HepG2 (cell line): ENCODE data around the gene FAF1. TPM values are rescaled to one million over a fixed set of nuclear protein-coding genes. Genes with fewer than 3 reads are reported as not detected.

Experiments
- ATAC-seq: fragments of 200-7000 bp; cut with Tn5 transposase; 3 replicates; pipeline ENCODE4 v1.9.1; 2020; ENCODE audit warnings: mild to moderate bottlenecking, moderate library complexity
- BruUV-seq: library from RNA; stranded (reverse); fragments of 400-500 nt; replicated peaks from 2 replicates; lab custom pipeline; 2021; lab: Mats Ljungman, UMichigan
- CTCF ChIA-PET: fragments of 300-600 bp; formaldehyde crosslinking; extraction: SDS; loops from one replicate; lab custom pipeline; 2021; ENCODE audit warnings: low total read pairs, inconsistent platforms, low intra/inter-chr PET ratio; lab: Yijun Ruan, JAX
- POLR2A ChIA-PET: fragments of 350-600 bp; sonication (Branson Sonifier 250); formaldehyde crosslinking; loops from one replicate; lab custom pipeline; 2020; ENCODE audit warnings: antibody characterized with exemption, inconsistent platforms; lab: Yijun Ruan, JAX
- DNase-seq: peaks from one replicate; pipeline ENCODE4 v3.0.0-alpha.2; 2015; ENCODE audit warnings: low spot score
- FAIRE-seq: peaks from 3 replicates; lab custom pipeline; 2011; peaks lifted over from hg19 to GRCh38; lab: Jason Lieb, UNC
- H2AFZ ChIP-seq: one replicate; pipeline ENCODE4 v1.6.1; 2011; ENCODE audit warnings: low read length, inconsistent platforms
- H3K27ac ChIP-seq: fragments of 300-600 bp; 3 replicates; pipeline ENCODE4 v1.8.0; 2011; ENCODE audit warnings: mixed run types, mild to moderate bottlenecking, mixed read lengths, low read length, inconsistent platforms; ENCODE audit not compliant: insufficient read depth; ENCODE audit errors: extremely low read length
- H3K27me3 ChIP-seq, 2 experiments: fragments of 200-600 bp in 1 of 2; 2 replicates in 1 of 2; 3 replicates in 1 of 2; pipeline versions ENCODE4 v1.6.0 to v1.8.0; 2011; ENCODE audit warnings: low read length in 2 of 2, mild to moderate bottlenecking in 2 of 2, moderate library complexity in 2 of 2, inconsistent platforms in 1 of 2; ENCODE audit not compliant: insufficient read depth in 2 of 2, control insufficient read depth in 1 of 2
- H3K36me3 ChIP-seq, 2 experiments: fragments of 200-600 bp in 1 of 2; replicated peaks in 1 of 2; 2 replicates in 1 of 2; 3 replicates in 1 of 2; pipeline versions ENCODE4 v1.5.1 to v1.8.0; 2011; ENCODE audit warnings: low read length in 2 of 2, inconsistent platforms in 1 of 2; ENCODE audit not compliant: insufficient read depth in 2 of 2, control insufficient read depth in 1 of 2
- H3K4me1 ChIP-seq: 2 replicates; pipeline ENCODE4 v1.5.1; 2012; ENCODE audit warnings: low read length, inconsistent platforms; ENCODE audit not compliant: insufficient read depth
- H3K4me2 ChIP-seq: 2 replicates; pipeline ENCODE4 v1.6.0; 2011; ENCODE audit warnings: low read depth, low read length, inconsistent platforms
- H3K4me3 ChIP-seq, 3 experiments: fragments of 200-600 bp in 1 of 3; sonication (generic), shearing (Covaris generic) in 1 of 3; replicated peaks in 1 of 3; 2 replicates each; pipeline ENCODE4 v1.5.1; 2011 to 2016; ENCODE audit warnings: low read length in 3 of 3, inconsistent platforms in 2 of 3, low read depth in 2 of 3, mild to moderate bottlenecking in 2 of 3, control low read depth in 1 of 3, mixed read lengths in 1 of 3; ENCODE audit not compliant: insufficient read depth in 1 of 3
- H3K79me2 ChIP-seq: one replicate; pipeline ENCODE4 v1.6.1; 2011; ENCODE audit warnings: low read length, inconsistent platforms; ENCODE audit not compliant: insufficient read depth
- H3K9ac ChIP-seq: 2 replicates; pipeline ENCODE4 v1.6.0; 2011; ENCODE audit warnings: mild to moderate bottlenecking, low read depth, low read length, inconsistent platforms; ENCODE audit not compliant: insufficient read depth
- H3K9me3 ChIP-seq: 2 replicates; pipeline ENCODE4 v1.5.1; 2012; ENCODE audit warnings: mild to moderate bottlenecking, low read length
- H4K20me1 ChIP-seq: 2 replicates; pipeline ENCODE4 v1.6.0; 2011; ENCODE audit warnings: inconsistent platforms, mild to moderate bottlenecking, low read length, moderate library complexity; ENCODE audit not compliant: insufficient read depth
- CEBPB ChIP-seq: IDR thresholded peaks from 2 replicates; pipeline ENCODE4 v1.6.1; 2011; ENCODE audit warnings: low read depth, low read length, improper control_type of control experiment, borderline replicate concordance
- DMAP1 ChIP-seq: IDR thresholded peaks from 2 replicates; pipeline ENCODE4 v1.6.1; 2016
- FOXM1 ChIP-seq: sonication (generic); formaldehyde crosslinking; IDR thresholded peaks from 2 replicates; pipeline ENCODE4 v1.5.0; 2020; ENCODE audit warnings: missing genetic modification reagents
- HIC2 ChIP-seq: sonication (generic); formaldehyde crosslinking; IDR thresholded peaks from 2 replicates; pipeline ENCODE4 v1.9.0; 2022; ENCODE audit warnings: low read depth, missing genetic modification reagents
- HNRNPUL1 ChIP-seq: fragments of 200-400 bp; formaldehyde crosslinking; IDR thresholded peaks from 2 replicates; pipeline ENCODE4 v1.6.1; 2017; ENCODE audit warnings: low read depth, mild to moderate bottlenecking, low read length, moderate library complexity
- LRRFIP1 ChIP-seq: sonication (generic); formaldehyde crosslinking; conservative IDR thresholded peaks from 2 replicates; pipeline ENCODE4 v1.4.0; 2020; ENCODE audit warnings: missing genetic modification reagents
- MLLT10 ChIP-seq: sonication (generic); formaldehyde crosslinking; IDR thresholded peaks from 2 replicates; pipeline ENCODE4 v1.4.0; 2020; ENCODE audit warnings: missing genetic modification reagents
- RARG ChIP-seq: sonication (generic); formaldehyde crosslinking; IDR thresholded peaks from 2 replicates; pipeline ENCODE4 v1.4.0; 2020; ENCODE audit warnings: low read depth, mild to moderate bottlenecking, missing genetic modification reagents
- RORA ChIP-seq: sonication (generic); formaldehyde crosslinking; IDR thresholded peaks from 2 replicates; pipeline ENCODE4 v1.5.0; 2020; ENCODE audit warnings: mild to moderate bottlenecking, missing genetic modification reagents, moderate library complexity
- ZNF264 ChIP-seq: sonication (generic); formaldehyde crosslinking; IDR thresholded peaks from 2 replicates; pipeline ENCODE4 v1.4.0; 2020; ENCODE audit warnings: missing genetic modification reagents
- ZNF710 ChIP-seq: sonication (generic); formaldehyde crosslinking; IDR thresholded peaks from 2 replicates; pipeline ENCODE4 v1.5.0; 2020; ENCODE audit warnings: mild to moderate bottlenecking, missing genetic modification reagents, borderline replicate concordance
- WGBS: methylation state at CpG from one replicate; pipeline ENCODE4 v1.1.6; 2017; ENCODE audit warnings: low lambda C conversion rate; 5-methylcytosine and 5-hydroxymethylcytosine counted together
- in situ Hi-C: cut with HindIII; loops from 2 replicates; pipeline ENCODE4 v1.10.0; 2017; ENCODE audit warnings: low pct_unique_long_range_greater_than_20kb; ENCODE audit not compliant: extremely low pct_ligation_motif_present
- intact Hi-C: fragments of 100-400 bp; cut with micrococcal nuclease; formaldehyde crosslinking; loops from one replicate; pipeline ENCODE4 v1.10.0; 2022; ENCODE audit not compliant: unreplicated experiment
- polyA plus RNA-seq, 8 experiments: library from polyadenylated mRNA; depleted of rRNA in 3 of 8; stranded (reverse) in 7 of 8; unstranded in 1 of 8; fragments of >200 nt; fragmentation: Illumina TruSeq in 4 of 8; extraction: Trizol in 4 of 8; gene quantifications; 2 replicates each; pipeline versions ENCODE4 v1.2.1 to v1.2.3, GENCODE V29; 2011 to 2016; ENCODE audit warnings: low read depth in 4 of 8, missing spikeins in 1 of 8, mixed read lengths in 1 of 8; ENCODE audit not compliant: insufficient read depth in 1 of 8
- total RNA-seq, 5 experiments: library from RNA; depleted of rRNA; stranded (reverse); fragments of >200 nt; fragmentation: Illumina TruSeq; extraction: Trizol; gene quantifications; 2 replicates each; pipeline ENCODE4 v1.2.3, GENCODE V29; 2016; ENCODE audit warnings: low read depth in 1 of 5

Gene FAF1
- total and polyA plus RNA-seq, 2 of the 13 experiments (the other 11 are each of a cell fraction or from before 2014, with no cell fraction given): 19.4 to 63.3 TPM

- Histone ChIP-seq H3K9me3 (no peaks in the 10 kb centered on the region), H3K4me3 (no peak overlapping the region), H3K4me1 (no peaks in the 10 kb centered on the region), H3K27me3 (no peaks in the 10 kb centered on the region), H3K27ac (no peak overlapping the region), H2AFZ (no peak overlapping the region), H4K20me1 (no peaks in the 10 kb centered on the region), H3K9ac (no peak overlapping the region), H3K79me2 (no peaks in the 10 kb centered on the region), H3K4me2 (no peak overlapping the region), H3K36me3 (no peaks in the 10 kb centered on the region)
- no TSS peak for BruUV-seq
- in situ Hi-C loops: no loop called here
- TF ChIP-seq CEBPB (peak; percentile 62; the same call in 1 of the 2 replicates), DMAP1 (no peak)
- no peak for FAIRE-seq
- no peak for ATAC-seq
- ChIA-PET POLR2A (no interaction called here), CTCF (no interaction called here)
- intact Hi-C loops: loop anchor here (1.0 kb wide), 1 partner anchor 11 kb away; no protein-coding TSS in a partner anchor
- 0% methylated on average over 1 of the region's 1 CpG for WGBS
- no peak for DNase-seq
Measured at GRCh38 chr1:50901872-50902271, 58.2 kb downstream of the FAF1 start.

- intact Hi-C loops: no loop called here
- POLR2A ChIA-PET: no interaction called here
- DNase-seq (no peak), FAIRE-seq (no peak), ATAC-seq (no peak)
- Histone ChIP-seq H3K4me1 (no peaks in the 10 kb centered on the region), H3K4me2 (no peak overlapping the region), H3K4me3 (no peak overlapping the region), H3K9me3 (no peaks in the 10 kb centered on the region), H4K20me1 (no peaks in the 10 kb centered on the region), H3K27me3 (no peaks in the 10 kb centered on the region), H3K36me3 (0 out of 5 replicates have a peak, but pooled peaks cover 0 to 4% of the 10 kb centered on the region in 2 experiments), H2AFZ (no peak overlapping the region), H3K79me2 (peaks cover 11% of the 10 kb centered on the region), H3K9ac (no peak overlapping the region), H3K27ac (no peak overlapping the region)
- 73% methylated on average over 2 of the region's 2 CpGs for WGBS
- no TSS peak for BruUV-seq
- in situ Hi-C loops: no loop called here
- CTCF ChIA-PET: no interaction called here
- TF ChIP-seq RARG (CRISPR knock-in tag) (no peak), HNRNPUL1 (no peak), FOXM1 (CRISPR knock-in tag) (no peak), LRRFIP1 (CRISPR knock-in tag) (no peak), RORA (CRISPR knock-in tag) (no peak), ZNF710 (CRISPR knock-in tag) (no peak), MLLT10 (CRISPR knock-in tag) (no peak), HIC2 (CRISPR knock-in tag) (no peak), ZNF264 (no peak)
Measured at GRCh38 chr1:50898773-50899172, 61.3 kb downstream of the FAF1 start.
